Measurements from ENCODE around the gene HMOX2.

- TF ChIP-seq EZH2 (IDR thresholded peaks at IDR 0.05; ENCODE audit: borderline replicate concordance, low read length) (no peak), CTCF (conservative IDR thresholded peaks at IDR 0.05 in 1 of 2, IDR thresholded peaks at IDR 0.05 in 1 of 2; ENCODE audit: extremely low read depth in 1 of 2, insufficient read depth in 1 of 2, low read depth in 1 of 2, low read length in 2 of 2) (no peak)
Observed at GRCh38 chr16:4474192-4474961, 1.8 kb upstream of the HMOX2 start, which contains the start of gene NMRAL1.

Data from mammary epithelial cell (primary cell).